Measurements from ENCODE around the gene PSMA5.

- TF ChIP-seq ZNF274 (IDR thresholded peaks at IDR 0.05; ENCODE audit: low read depth, low read length), result no peak
- TF ChIP-seq YY1 (IDR thresholded peaks at IDR 0.05; ENCODE audit: insufficient read depth, insufficient read length), result no peak
Observed at GRCh38 chr1:109441069-109441468, 14.8 kb upstream of the PSMA5 start.
